DOHH2 (cell line): ENCODE measurements around the gene CEBPZ.

Source experiments
- EZH2phosphoT487 ChIP-seq: fragments of 200-600 bp; sonication (generic); IDR thresholded peaks from 2 replicates; pipeline ENCODE4 v1.6.1; 2017; ENCODE audit warnings: borderline replicate concordance, mild to moderate bottlenecking, antibody characterized with exemption, low read length, moderate library complexity, mixed read lengths
- TF ChIP-seq, protein P1 (sequence below): fragments of 200-600 bp; sonication (generic); IDR thresholded peaks from one replicate; pipeline ENCODE4 v1.5.1; 2014; ENCODE audit warnings: antibody characterized with exemption, mild to moderate bottlenecking, low read depth, low read length; ENCODE audit not compliant: poor library complexity, severe bottlenecking

DNA sequence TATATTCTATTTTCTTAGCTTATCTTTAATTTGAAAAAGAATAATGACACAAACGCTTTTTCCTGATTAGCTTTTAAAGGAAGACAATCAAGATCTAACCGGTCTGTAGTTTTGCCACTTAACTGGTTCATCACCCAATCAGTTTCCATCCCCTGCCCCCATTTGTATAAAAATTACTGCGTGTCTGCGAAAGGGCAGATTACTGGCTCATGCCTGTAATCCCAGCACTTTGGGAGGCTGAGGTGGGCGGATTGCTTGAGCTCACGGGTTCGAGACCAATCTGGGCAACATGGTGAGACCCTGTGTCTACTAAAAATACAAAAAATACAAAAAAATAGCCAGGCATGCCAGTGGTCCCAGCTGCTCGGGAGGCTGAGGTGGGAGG lies 32.7 kb downstream of the CEBPZ start:
- TF ChIP-seq, protein P1, sequence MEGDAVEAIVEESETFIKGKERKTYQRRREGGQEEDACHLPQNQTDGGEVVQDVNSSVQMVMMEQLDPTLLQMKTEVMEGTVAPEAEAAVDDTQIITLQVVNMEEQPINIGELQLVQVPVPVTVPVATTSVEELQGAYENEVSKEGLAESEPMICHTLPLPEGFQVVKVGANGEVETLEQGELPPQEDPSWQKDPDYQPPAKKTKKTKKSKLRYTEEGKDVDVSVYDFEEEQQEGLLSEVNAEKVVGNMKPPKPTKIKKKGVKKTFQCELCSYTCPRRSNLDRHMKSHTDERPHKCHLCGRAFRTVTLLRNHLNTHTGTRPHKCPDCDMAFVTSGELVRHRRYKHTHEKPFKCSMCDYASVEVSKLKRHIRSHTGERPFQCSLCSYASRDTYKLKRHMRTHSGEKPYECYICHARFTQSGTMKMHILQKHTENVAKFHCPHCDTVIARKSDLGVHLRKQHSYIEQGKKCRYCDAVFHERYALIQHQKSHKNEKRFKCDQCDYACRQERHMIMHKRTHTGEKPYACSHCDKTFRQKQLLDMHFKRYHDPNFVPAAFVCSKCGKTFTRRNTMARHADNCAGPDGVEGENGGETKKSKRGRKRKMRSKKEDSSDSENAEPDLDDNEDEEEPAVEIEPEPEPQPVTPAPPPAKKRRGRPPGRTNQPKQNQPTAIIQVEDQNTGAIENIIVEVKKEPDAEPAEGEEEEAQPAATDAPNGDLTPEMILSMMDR = no peak
- TF ChIP-seq EZH2phosphoT487 = no peak
